GM21528 (cell line): Measurements from ENCODE around the gene DIRAS2.
"Not testable (repeated sequence)": the region's sequence is repeated elsewhere in the genome, so short reads cannot be mapped to it uniquely, and the experiment has no call there.

Source experiments
- ATAC-seq: cut with Tn5 transposase; IDR thresholded peaks from one replicate; pipeline ENCODE4 v1.9.1; 2021; ENCODE audit warnings: mild to moderate bottlenecking, moderate library complexity; ENCODE audit not compliant: unreplicated experiment, low FRiP score

Gene DIRAS2

GRCh38 chr9:90642570-90643539 is at the start of gene DIRAS2:
Gene DIRAS2 (minus strand): TSS chr9:90642824. CDS start chr9:90613827, 28,997 bp downstream.
- ATAC-seq, result no peak

- ATAC-seq, result no peak
These were observed 42.1 kb upstream of the DIRAS2 start for GRCh38 chr9:90684736-90685135.

DNA sequence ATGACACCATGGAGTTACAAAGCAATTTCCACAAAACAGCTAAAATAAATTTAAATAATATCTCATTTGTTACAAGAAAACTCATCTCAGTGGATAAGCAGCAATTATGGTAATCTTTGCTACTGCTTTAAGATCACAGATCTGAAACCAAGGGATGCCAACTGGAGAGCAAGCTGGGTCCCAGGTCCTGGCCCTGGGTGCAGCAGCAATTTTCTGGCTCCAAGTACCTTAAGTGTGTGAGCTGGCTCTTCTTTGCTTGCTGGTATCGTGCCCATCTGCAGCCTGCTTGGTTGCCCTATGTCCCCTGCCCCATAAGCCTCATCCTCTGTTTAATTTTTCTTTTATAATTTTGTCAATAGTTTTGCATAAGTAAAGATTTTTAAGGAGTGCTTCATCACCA is 41.5 kb upstream of the DIRAS2 start:
- no peak for ATAC-seq

- no peak for ATAC-seq
These were observed 37.9 kb upstream of the DIRAS2 start for GRCh38 chr9:90680534-90680933.

DNA sequence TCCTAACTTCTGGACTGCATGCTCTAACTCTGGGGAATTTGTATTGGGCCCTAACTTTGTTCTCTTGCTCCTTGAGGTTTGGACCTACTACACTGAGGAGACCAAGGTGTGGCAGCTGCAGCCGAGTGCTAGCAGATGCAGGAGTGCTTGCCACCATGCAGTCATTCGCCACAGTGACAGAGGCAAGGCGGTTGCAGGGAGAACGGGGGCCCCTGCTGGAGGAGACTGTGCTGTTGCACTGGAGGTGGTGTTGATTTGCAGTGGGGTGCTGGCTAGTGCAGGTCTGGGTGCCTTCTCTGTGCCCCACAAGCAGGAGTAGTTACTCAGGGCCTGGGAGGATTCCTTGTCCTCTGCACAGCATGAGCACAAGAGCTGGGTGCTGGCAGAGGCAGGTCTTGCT is 22.4 kb upstream of the DIRAS2 start:
- no peak for ATAC-seq

DNA sequence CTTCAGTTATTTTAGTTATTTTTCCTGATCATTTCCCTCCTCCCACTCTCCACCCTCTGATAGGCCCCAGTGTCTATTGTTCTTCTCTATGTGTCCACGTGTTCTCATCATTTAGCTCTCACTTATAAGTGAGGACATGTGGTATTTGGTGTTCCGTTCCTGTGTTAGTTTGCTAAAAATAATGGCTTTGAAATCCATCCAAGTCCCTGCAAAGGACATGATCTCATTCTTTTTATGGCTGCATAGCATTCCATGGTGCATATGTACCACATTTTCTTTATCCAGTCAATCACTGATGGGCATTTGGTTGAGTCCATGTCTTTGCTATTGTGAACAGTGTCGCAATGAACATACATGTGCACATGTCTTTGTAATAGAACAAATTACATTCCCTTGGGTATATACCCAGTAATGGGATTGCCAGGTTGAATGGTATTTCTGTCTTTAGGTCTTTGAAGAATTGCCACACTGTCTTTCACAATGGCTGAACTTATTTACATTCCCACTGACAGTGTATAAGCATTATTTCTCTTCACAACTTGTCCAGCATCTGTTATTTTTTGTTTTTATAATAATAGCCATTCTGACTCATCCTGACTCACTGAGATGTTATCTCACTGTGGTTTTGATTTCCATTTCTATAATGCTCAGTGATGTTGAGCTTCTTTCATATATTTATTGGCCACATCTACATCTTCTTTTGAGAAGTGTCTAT is 17.2 kb upstream of the DIRAS2 start:
- ATAC-seq, result no peak

- ATAC-seq, result no peak
These were observed 16.2 kb upstream of the DIRAS2 start for GRCh38 chr9:90658783-90659182.

- ATAC-seq, result no peak
These were observed 15.6 kb upstream of the DIRAS2 start for GRCh38 chr9:90658181-90658580.

GRCh38 chr9:90656876-90657275 is 14.3 kb upstream of the DIRAS2 start:
- not testable (repeated sequence) for ATAC-seq

- ATAC-seq, result no peak
These were observed 8.6 kb upstream of the DIRAS2 start for GRCh38 chr9:90651246-90651645.

DNA sequence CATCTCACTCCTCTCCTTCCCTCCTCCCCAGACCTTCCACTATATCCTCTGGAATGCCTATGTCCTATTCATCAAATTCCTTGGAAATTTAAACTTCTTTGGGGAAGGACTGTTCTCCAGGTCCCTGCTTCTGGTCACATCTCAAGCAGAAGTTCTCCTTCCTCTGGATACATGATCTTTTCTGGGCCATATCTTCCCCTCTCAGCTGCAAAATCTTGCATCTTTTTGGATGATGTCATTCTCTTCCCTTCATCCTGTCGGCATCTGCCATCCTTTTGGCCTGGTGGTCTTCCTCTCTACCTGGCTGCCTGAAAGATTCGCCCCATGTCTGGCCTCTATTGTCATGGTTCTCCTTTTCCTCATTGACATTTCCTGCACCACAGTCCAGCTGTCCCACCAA is 5.2 kb upstream of the DIRAS2 start:
- no peak for ATAC-seq

GRCh38 chr9:90645721-90646120 is 3.1 kb upstream of the DIRAS2 start:
- ATAC-seq, result no peak

- ATAC-seq, result no peak
These were observed 638 bp downstream of the DIRAS2 start for GRCh38 chr9:90641884-90642487.

GRCh38 chr9:90641086-90641485 is 1.5 kb downstream of the DIRAS2 start:
- ATAC-seq, result no peak

GRCh38 chr9:90640361-90640760 is 2.3 kb downstream of the DIRAS2 start:
- no peak for ATAC-seq

GRCh38 chr9:90637626-90638025 is 5.0 kb downstream of the DIRAS2 start:
- ATAC-seq, result no peak

GRCh38 chr9:90632647-90633207 is 9.9 kb downstream of the DIRAS2 start:
- ATAC-seq, result no peak

GRCh38 chr9:90631964-90632363 is 10.7 kb downstream of the DIRAS2 start:
- ATAC-seq, result no peak

DNA sequence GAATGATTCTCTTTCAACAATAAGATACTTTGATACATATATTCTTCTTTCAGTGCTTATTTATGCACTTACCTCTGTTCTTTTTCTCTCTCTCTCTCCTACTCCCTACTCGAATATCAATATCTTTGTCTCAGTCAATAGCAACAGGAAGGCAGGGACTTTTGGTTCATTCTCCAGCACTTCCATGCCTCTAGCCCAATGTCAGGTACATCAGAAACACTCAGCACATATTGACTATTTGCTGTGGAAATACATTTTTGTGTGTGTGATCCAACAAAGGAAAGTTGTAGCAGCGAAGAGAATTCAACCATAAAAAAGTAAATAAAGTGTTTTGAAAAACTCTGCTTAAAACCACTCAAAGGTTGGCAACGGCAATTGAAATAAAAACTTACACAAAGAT is 12.6 kb downstream of the DIRAS2 start:
- ATAC-seq, result no peak

- no peak for ATAC-seq
These were observed 13.3 kb downstream of the DIRAS2 start for GRCh38 chr9:90629354-90629753.

DNA sequence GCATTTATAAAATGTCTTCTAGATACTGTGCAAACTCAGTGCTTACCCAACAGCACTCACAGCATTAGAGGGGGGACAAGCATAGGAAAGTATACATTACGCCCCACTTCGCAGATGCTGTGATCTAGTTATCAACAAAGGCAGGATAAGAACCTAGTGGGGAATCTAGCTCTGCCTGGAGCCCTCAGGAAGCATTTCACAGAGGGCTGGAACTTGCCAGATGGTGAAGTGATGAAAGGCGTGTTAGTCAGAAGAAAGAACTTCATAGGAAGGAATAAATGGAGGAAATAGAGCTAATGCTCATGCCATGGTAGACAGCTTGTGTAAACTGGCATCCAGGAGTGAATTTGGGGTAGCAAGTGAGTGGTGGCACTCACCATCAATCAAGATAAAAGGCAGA is 25.8 kb downstream of the DIRAS2 start:
- ATAC-seq, result no peak
